Measurements from ENCODE around the gene WDR82.

WDR82 gene

GRCh38 chr3:52210550-52211046 is 67.9 kb downstream of the WDR82 start:
- DNase-seq (ENCODE audit: low read depth in 1 of 2, low spot score in 1 of 2): no peak

GRCh38 chr3:52210037-52210436 is 68.4 kb downstream of the WDR82 start:
- no peak for DNase-seq (ENCODE audit: low read depth in 1 of 2, low spot score in 1 of 2)

GRCh38 chr3:52208556-52208955 is 69.9 kb downstream of the WDR82 start:
- no peak for DNase-seq (ENCODE audit: low read depth in 1 of 2, low spot score in 1 of 2)

- DNase-seq (ENCODE audit: low read depth in 1 of 2, low spot score in 1 of 2): no peak
These were observed 72.6 kb downstream of the WDR82 start for GRCh38 chr3:52205727-52206372.
